Stimulated activated CD4-positive, alpha-beta T cell treated with anti-CD3 and anti-CD28 coated beads, Interleukin-15, amount 100 ng/mL, for 48 hours (primary cell): ENCODE data around the gene ZCWPW1.

Experiments
- DNase-seq, 2 donors: peaks; one replicate each; pipeline ENCODE4 v3.0.0-alpha.2; 2020; ENCODE audit warnings: low read depth in 2 of 2

ZCWPW1 gene, protein sequence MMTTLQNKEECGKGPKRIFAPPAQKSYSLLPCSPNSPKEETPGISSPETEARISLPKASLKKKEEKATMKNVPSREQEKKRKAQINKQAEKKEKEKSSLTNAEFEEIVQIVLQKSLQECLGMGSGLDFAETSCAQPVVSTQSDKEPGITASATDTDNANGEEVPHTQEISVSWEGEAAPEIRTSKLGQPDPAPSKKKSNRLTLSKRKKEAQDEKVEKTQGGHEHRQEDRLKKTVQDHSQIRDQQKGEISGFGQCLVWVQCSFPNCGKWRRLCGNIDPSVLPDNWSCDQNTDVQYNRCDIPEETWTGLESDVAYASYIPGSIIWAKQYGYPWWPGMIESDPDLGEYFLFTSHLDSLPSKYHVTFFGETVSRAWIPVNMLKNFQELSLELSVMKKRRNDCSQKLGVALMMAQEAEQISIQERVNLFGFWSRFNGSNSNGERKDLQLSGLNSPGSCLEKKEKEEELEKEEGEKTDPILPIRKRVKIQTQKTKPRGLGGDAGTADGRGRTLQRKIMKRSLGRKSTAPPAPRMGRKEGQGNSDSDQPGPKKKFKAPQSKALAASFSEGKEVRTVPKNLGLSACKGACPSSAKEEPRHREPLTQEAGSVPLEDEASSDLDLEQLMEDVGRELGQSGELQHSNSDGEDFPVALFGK

DNA sequence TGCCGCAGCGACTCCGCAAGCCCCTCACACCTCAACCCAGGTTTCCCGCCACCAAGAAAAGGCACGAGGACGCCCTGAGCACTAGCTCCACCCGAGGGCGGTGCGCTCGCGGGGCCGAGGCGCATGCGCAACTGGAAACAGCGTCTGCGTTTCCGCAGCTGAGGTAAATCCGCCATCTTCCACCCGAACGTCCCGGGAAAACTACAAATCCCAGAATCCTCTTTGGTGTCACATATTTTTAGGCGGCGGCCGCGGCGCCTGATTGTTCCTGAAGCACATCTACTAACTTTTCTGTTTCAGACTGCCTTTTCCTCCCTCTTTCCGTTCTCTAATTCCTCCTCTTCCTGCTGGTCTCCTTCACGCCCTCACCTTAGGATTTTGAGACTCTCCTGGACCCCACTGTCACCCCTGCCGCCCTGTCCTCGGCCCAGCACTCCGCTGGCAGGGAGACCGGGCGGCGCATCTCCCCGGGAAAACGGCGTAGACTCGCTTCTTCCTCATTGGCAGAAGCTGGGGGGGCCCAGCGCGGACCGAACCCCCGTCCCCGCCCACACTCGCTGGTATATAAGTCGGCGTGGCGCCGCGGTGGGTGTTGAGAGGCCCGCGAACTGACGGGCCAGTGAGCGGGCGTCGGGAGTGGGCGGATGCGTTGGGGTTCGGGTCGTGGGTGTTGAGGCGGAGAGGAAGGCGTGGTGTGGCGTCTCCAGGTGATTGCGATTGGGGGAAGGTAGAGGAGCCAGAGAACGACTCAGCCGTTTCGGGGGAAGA, at the start of gene ZCWPW1:
Gene ZCWPW1 (minus strand): TSS at position 505 of the 768 bp plus-strand sequence. CDS start 8,054 bp downstream, outside the sequence.
- DNase-seq, result peak; percentile 94 to 95

DNA sequence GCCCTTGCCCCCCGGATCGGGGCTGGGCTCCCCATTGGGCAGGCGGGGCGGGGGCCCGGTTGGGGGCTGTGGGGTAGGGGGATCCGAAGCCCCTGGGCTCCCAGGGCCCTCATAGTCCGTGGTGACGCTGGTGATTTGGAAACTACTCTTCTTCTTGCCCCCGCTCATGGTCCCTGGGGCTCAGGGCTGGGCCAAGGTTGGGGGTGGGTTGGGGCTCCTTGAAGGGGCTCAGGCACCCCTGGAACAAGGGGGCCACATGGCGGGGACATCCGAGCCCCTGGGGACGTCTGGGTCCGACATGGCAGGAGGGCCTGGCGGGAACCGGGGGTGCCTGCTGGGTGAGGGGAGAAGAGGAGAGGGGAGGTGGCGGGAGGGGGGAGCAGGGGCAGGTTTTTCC, 49.4 kb upstream of the ZCWPW1 start:
- no peak for DNase-seq

GRCh38 chr7:100476903-100477870, 48.7 kb upstream of the ZCWPW1 start:
- DNase-seq, result peak in 1 of 2 donors; percentile 58

DNA sequence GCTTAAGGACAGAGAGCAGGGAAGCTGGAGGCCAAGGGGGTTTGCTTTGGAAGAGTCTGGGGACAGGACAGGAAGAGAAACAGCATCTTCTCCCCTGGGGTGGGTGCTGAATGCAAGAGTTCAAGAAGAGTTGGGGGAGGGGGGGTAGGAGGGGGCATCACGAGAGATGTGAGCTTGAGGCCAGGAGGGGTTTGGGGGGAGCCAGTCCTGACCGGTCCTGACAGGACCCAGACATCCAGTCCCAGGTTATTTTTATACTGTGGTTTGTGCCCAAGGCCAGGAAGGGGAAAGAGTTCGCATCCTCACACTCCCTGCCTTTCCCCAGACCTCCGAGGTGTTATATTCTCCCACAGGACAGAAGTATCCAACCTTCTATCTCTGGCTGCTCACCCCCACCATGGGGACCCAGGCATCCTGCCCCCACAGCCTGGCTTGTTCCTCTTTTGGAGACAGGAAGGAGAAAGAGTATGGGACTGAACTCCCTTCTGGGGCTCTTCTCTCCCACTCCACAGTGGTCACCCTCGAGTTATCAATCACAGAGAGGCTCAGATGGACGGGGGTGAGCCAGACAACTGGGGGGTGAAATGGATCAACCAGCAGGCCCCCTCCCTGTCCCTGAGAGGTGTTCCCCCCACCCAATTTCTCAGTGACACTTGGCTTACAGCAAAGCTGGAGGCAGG, 47.7 kb upstream of the ZCWPW1 start:
- DNase-seq, result no peak

- no peak for DNase-seq
Observed at GRCh38 chr7:100475549-100475948, 47.0 kb upstream of the ZCWPW1 start.

- no peak for DNase-seq
Observed at GRCh38 chr7:100472854-100473499, 44.5 kb upstream of the ZCWPW1 start.

GRCh38 chr7:100472121-100472851, 43.8 kb upstream of the ZCWPW1 start:
- DNase-seq, result no peak

- no peak for DNase-seq
Observed at GRCh38 chr7:100471021-100471420, 42.5 kb upstream of the ZCWPW1 start.

DNA sequence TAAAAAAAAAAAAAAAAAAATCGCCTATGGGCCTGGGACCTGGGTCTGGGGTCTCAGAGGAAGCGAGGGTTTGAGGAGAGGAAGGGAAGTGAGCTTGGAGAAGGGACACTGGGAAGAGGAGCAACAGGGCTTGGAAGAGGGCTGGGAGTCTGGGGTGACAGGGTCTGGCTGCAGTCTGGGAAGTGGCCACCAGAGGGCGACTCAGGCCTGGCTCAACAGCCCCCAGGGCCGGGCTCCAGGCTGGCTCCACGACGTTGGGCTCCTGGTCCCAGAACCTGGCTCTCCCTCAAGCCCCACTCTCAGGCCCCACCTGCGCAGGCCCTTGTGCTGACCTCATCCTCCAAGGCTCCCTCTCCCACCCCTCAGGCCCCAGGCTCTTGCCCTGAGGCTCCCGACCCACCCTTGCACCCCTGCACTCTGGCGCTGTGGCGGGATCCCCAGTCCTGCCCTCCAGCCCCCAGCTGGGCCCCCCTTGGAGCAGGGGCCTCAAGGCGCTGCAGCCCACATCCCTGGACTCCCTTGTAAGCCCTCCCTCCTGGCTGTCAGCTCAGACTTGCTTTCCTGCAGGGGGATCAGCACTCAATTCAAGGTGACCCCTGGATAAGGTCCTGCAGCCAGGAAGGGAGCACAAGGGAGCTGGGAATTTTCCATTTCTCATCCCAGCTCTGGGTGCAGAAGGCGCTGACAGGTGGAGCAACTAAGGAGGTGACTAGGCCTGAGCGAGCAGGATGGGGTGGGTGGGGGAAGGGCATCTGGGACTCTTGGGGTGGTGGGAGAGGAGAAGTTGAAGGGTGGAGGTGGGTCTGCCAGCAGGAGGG, 40.9 kb upstream of the ZCWPW1 start:
- DNase-seq, result peak; percentile 50 to 71

GRCh38 chr7:100467638-100468373, 39.3 kb upstream of the ZCWPW1 start:
- no peak for DNase-seq

DNA sequence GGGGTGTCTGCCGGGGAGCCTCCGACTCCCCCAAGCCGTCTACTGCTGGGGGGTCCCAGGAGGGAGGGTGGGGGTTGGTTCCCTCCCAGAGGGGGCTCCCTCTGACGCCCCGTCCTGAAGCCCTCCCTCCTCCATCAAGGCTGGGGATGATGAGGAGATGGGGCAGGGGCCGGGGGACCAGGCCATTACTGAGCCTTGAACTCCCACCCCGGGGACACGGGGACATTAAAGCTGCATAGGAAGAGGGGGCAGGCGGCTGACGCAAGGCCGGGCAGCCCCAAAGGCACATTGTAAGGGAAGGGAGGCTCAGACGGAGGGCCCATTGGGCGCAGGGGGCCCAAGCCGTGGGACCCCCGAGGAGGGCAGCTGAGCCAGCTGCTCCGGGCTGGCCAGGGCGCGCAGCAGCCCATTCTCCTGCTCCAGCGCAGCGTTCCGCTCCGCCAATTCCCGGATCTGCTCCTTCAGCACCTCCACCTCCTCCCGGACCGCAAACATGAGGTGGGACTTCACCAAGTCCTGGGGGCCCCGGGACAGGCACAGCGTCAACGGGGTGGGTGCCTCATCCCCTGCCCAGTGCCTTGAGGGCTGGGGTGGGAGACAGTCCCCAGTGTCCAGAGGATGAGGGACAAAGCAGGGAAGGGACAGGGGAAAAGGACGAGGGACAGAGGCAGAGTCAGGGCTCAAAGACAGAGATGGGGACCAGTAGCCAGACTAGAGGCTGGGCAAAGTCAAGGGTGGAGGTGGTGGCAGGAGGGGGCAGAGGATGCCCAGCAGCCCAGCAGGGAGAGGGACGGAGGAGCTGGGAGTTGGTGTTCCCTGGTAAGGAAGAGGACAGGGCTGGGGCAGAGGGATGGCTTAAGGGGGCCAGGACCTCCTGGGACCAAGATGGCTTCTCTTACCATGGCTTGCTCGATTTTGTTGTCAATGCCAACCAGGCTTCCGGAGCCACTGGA, 38.4 kb upstream of the ZCWPW1 start:
- DNase-seq, result no peak

DNA sequence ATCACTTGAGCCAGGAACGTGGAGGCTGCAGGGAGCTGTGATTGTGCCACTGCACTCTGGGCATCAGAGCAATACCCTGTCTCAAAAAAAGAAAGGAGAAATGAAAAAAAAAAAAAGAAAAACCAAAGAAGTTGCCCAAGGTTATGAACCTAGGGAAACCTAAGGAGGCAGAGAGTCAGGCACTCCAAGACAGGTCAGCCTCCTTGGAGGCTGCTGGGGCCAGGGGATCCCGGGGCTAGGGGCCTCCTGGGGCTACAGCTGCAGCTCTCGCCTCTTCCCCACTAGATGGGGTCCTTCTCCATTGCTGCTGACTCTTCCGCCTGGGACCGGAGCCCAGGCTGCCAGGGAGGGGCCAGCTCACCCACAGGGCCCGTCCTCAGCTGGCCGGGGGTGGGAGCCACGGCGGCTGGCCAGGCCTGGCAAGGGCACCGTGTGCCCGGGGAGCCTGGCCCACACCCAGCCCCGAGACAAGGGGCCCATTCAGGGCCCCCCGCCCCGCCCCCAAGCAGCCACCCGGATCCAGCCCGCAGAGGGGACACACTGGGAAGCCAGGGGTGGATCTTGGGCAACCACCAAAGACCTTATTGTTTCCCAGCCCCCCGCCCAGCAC, 37.3 kb upstream of the ZCWPW1 start:
- DNase-seq, result no peak

DNA sequence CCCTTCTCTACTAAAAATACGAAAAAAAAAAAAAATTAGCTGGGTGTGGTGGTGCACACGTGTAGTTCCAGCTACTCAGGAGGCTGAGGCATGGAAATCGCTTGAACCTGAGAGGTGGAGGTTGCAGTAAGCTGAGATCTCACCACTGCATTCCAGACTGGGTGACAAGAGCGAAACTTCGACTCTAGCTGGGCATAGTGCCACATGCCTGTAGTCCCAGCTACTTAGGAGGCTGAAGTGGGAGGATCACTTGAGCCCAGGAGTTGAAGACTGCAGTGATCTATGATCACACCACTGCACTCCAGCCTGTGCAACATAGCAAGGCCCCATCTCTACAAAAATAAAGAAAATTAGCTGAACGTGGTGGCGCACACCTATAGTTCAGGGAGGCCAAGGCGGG, 36.8 kb upstream of the ZCWPW1 start:
- DNase-seq, result no peak

DNA sequence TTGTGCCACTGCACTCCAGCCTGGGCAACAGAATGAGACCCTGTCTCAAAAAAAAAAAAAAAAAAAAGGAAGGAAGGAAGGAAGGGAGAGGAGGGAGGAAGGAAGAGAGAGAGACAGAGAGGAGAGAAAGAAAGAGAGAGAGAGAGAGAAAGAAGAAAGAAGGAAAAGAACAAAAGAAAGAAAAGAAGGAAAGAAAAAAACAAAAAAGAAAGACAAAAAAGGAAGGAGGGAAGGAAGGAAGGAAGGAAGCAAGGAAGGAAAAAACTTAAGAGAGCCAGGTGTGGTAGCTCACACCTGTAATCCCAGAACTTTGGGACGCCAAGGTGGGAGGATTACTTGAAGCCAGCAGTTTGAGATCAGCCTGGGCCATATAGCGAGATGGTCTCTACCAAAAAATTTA, 36.3 kb upstream of the ZCWPW1 start:
- DNase-seq, result no peak

- DNase-seq, result no peak
Observed at GRCh38 chr7:100464210-100464660, 35.7 kb upstream of the ZCWPW1 start, which contains the start of gene SPACDR. Gene SPACDR, minus strand, starts transcription at chr7:100464260. Its CDS starts 235 bp downstream, at chr7:100464025.

DNA sequence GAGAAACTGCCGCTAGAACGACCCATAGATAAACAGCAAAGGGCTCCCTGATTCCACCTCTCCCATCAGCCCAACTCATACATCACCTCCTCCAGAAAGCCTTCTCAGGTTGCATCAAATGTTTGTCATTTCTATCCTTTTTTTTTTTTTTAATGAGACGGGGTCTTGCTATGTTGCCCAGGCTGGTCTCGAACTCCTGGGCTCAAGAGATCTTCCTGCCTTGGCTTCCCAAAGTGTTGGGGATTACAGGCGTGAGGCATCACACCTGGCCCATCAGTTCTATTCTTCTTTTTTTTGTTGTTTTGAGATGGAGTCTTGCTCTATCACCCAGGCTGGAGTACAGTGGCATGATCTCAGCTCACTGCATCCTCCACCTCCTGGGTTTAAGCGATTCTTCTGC, 28.5 kb upstream of the ZCWPW1 start:
- DNase-seq, result no peak
